ENCODE measurements around the gene HLA-F. TPM values are rescaled to one million over a fixed set of nuclear protein-coding genes. Genes with fewer than 3 reads are reported as not detected.

The HLA-F gene
- total and polyA plus RNA-seq, 4 donors = 2.3 to 12.7 (median 7.9) TPM

DNA sequence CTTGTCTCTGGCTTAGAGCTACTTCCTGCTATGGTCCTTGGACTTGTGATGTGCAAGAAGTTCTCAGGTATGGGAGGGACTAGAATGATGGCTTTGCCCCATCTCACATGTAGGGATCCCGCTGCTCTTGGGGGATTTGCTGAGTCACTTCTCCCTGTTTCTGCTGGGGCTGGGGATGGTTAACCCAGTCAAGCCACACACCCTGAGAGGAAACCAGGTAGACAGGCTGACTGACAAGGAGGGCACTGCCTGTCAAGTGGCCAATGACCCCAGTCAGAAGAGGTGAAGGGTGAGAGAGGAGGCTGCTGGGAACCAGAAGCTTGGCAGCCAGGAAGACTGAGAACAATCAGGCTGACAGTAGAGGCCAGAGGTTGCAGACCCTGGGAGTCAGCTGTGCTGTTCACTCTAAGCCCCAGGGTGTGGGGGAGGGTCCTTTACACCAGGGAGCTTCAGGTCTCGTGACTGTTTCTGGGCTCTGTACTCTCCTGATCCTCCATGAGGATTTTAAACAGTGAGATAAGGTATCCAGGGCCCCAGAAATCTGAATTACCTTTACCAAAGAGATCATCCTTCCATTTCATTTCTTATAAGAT, 34.6 kb downstream of the HLA-F start:
- H3K4me1 ChIP-seq (ENCODE audit: control insufficient read depth, insufficient read depth, low read length) = peaks cover 11% of the 10 kb centered on the region
- no peak overlapping the region for H3K4me3 ChIP-seq (ENCODE audit: low read depth, low read length)
- no peak overlapping the region for H3K27ac ChIP-seq (ENCODE audit: low read depth, low read length)
- peaks cover 38% of the 10 kb centered on the region for H3K27me3 ChIP-seq (ENCODE audit: control insufficient read depth, insufficient read depth, low read length)
- H3K9me3 ChIP-seq (ENCODE audit: control insufficient read depth, insufficient read depth, low read length) = no peaks in the 10 kb centered on the region
- H3K36me3 ChIP-seq (ENCODE audit: control insufficient read depth, insufficient read depth, low read length) = no peaks in the 10 kb centered on the region
- DNase-seq (ENCODE audit: low read depth in 4 of 6, low spot score in 6 of 6) = no peak
- WGBS (ENCODE audit: insufficient coverage) = 0% methylated on average over 1 of the region's 2 CpGs

GRCh38 chr6:29758761-29759160, 35.5 kb downstream of the HLA-F start:
- no peak for DNase-seq (ENCODE audit: low read depth in 4 of 6, low spot score in 6 of 6)

DNA sequence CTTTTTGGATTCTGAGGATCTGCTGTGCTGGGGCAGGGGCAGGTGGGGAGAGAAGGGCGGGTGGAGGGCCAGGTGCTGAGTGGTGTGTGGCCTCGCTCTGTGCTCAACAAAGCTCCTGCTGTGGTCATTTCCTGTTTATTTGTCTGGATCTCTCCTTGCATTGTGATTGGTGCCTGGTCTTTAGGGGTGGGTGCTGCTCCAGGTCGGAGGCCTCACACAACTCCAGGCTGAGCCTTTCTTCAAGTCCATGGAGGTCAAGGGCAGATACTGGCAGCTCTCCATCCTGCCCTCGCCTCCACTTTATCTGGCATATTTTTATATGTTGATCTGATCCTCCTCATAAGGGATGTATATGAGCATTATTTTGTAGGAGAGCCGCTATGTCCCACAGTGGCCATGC, 36.2 kb downstream of the HLA-F start:
- Histone ChIP-seq H3K9me3 (ENCODE audit: control insufficient read depth, insufficient read depth, low read length) (no peaks in the 10 kb centered on the region), H3K27me3 (ENCODE audit: control insufficient read depth, insufficient read depth, low read length) (peaks cover 34% of the 10 kb centered on the region), H3K36me3 (ENCODE audit: control insufficient read depth, insufficient read depth, low read length) (no peaks in the 10 kb centered on the region), H3K4me3 (ENCODE audit: low read depth, low read length) (no peak overlapping the region), H3K27ac (ENCODE audit: low read depth, low read length) (no peak overlapping the region), H3K4me1 (ENCODE audit: control insufficient read depth, insufficient read depth, low read length) (peaks cover 5% of the 10 kb centered on the region)
- DNase-seq (ENCODE audit: low read depth in 4 of 6, low spot score in 6 of 6) = no peak
- 78% methylated on average over 3 of the region's 5 CpGs for WGBS (ENCODE audit: insufficient coverage)

More at GRCh38 chr6:29758761-29759160, 35.5 kb downstream of the HLA-F start:
- H3K36me3 ChIP-seq (ENCODE audit: control insufficient read depth, insufficient read depth, low read length) = no peaks in the 10 kb centered on the region
- peaks cover 34% of the 10 kb centered on the region for H3K27me3 ChIP-seq (ENCODE audit: control insufficient read depth, insufficient read depth, low read length)
- 53% methylated on average over 2 of the region's 2 CpGs for WGBS (ENCODE audit: insufficient coverage)
- no peaks in the 10 kb centered on the region for H3K9me3 ChIP-seq (ENCODE audit: control insufficient read depth, insufficient read depth, low read length)
- no peak overlapping the region for H3K27ac ChIP-seq (ENCODE audit: low read depth, low read length)
- H3K4me1 ChIP-seq (ENCODE audit: control insufficient read depth, insufficient read depth, low read length) = peaks cover 5% of the 10 kb centered on the region
- H3K4me3 ChIP-seq (ENCODE audit: low read depth, low read length) = no peak overlapping the region

DNA sequence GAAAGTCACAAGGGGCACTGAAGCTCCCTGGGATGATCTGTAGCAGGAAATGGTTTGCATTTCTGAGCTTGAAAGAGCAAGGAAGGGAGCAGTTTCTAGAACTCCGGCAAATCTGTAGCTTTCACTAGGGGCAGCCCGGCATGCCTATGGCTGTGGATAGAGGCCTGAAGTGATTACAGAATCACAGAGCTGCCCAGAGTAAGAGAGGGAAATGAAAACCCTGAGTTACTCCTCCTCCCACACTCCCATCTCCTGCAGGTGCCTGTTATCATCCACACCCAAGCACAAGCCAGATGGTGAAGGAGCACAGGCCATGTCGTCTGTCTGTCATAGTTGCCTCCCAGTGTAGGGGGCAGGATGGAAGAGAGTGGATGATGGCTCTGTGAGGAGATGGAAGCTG, 37.1 kb downstream of the HLA-F start:
- no peak for DNase-seq (ENCODE audit: low read depth in 4 of 6, low spot score in 6 of 6)
- Histone ChIP-seq H3K36me3 (ENCODE audit: control insufficient read depth, insufficient read depth, low read length) (no peaks in the 10 kb centered on the region), H3K27ac (ENCODE audit: low read depth, low read length) (no peak overlapping the region), H3K27me3 (ENCODE audit: control insufficient read depth, insufficient read depth, low read length) (peaks cover 26% of the 10 kb centered on the region), H3K4me1 (ENCODE audit: control insufficient read depth, insufficient read depth, low read length) (peaks cover 4% of the 10 kb centered on the region), H3K9me3 (ENCODE audit: control insufficient read depth, insufficient read depth, low read length) (no peaks in the 10 kb centered on the region), H3K4me3 (ENCODE audit: low read depth, low read length) (no peak overlapping the region)
- WGBS (ENCODE audit: insufficient coverage) = no CpG with 5 or more reads among the region's 3 CpGs

DNA sequence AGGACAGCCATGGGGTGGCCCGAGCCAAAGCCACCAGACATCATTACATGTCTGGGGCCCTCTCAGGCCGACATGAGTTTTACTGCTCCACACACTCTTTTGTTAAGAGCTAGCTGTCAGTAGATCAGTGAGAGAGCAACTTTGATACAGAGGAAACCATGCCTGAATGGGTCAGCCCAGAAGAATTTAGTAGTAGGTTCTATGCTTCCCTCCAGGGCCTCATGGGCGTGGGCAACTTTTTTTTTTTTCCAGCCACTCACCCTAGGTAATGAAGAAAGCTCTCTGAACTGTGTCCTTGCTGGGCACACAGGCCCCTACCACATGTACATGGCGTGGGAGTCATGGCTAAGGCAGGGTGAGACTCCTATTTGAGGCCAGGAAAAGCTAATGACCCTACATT, 38.8 kb downstream of the HLA-F start:
- no peak for DNase-seq (ENCODE audit: low read depth in 4 of 6, low spot score in 6 of 6)

GRCh38 chr6:29762781-29763214, 39.6 kb downstream of the HLA-F start:
- Histone ChIP-seq H3K4me1 (ENCODE audit: control insufficient read depth, insufficient read depth, low read length) (no peaks in the 10 kb centered on the region), H3K9me3 (ENCODE audit: control insufficient read depth, insufficient read depth, low read length) (no peaks in the 10 kb centered on the region), H3K27ac (ENCODE audit: low read depth, low read length) (no peak overlapping the region), H3K36me3 (ENCODE audit: control insufficient read depth, insufficient read depth, low read length) (no peaks in the 10 kb centered on the region), H3K27me3 (ENCODE audit: control insufficient read depth, insufficient read depth, low read length) (peaks cover 2% of the 10 kb centered on the region), H3K4me3 (ENCODE audit: low read depth, low read length) (no peak overlapping the region)
- no peak for DNase-seq (ENCODE audit: low read depth in 4 of 6, low spot score in 6 of 6)
- WGBS (ENCODE audit: insufficient coverage) = 29% methylated on average over 2 of the region's 2 CpGs

More for the DNA sequence above, 38.8 kb downstream of the HLA-F start:
- Histone ChIP-seq H3K27me3 (ENCODE audit: control insufficient read depth, insufficient read depth, low read length) (peaks cover 9% of the 10 kb centered on the region), H3K4me3 (ENCODE audit: low read depth, low read length) (no peak overlapping the region), H3K36me3 (ENCODE audit: control insufficient read depth, insufficient read depth, low read length) (no peaks in the 10 kb centered on the region), H3K4me1 (ENCODE audit: control insufficient read depth, insufficient read depth, low read length) (no peaks in the 10 kb centered on the region), H3K27ac (ENCODE audit: low read depth, low read length) (no peak overlapping the region), H3K9me3 (ENCODE audit: control insufficient read depth, insufficient read depth, low read length) (no peaks in the 10 kb centered on the region)
- 60% methylated on average over 1 of the region's 4 CpGs for WGBS (ENCODE audit: insufficient coverage)

DNA sequence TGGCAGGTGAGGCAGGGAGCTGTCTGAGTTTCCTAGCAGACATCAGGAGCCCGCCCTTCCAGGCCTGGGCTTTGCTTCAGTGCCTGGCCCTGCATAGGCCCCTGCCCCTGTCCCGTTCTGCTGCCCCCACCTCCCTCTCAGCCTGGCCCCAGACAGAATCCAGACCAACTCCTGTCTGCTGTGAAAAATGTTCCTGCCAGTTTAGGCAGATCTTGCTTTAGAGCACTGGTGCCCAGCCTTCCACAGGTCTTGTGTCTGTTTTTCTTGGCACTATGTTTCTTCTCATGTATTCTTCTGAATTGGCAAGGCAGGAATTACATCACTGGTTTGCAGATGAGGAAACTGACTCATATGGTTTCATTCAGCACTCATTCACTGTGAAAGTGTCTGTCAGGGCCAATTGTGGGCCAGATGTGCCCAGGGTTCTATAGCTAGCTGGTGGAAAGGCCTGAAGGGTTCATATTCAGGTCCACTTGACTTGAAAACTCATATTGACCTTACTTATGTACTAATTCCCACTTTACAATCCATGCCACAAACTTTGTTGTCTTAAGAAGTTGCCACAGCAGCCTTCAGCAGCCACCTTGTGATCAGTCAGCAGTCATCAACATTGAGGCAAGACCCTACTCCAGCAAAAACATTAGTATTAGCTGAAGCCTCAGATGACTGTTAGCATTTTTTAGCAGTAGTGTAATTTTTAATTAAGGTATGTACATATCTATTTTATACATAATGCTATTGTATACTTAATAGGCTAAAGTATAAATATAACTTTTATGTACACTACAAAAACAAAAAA, 40.5 kb downstream of the HLA-F start:
- no peaks in the 10 kb centered on the region for H3K27me3 ChIP-seq (ENCODE audit: control insufficient read depth, insufficient read depth, low read length)
- no peak for DNase-seq (ENCODE audit: low read depth in 4 of 6, low spot score in 6 of 6)
- 49% methylated on average over 2 of the region's 2 CpGs for WGBS (ENCODE audit: insufficient coverage)
- H3K4me3 ChIP-seq (ENCODE audit: low read depth, low read length) = no peak overlapping the region
- H3K27ac ChIP-seq (ENCODE audit: low read depth, low read length) = no peak overlapping the region
- H3K9me3 ChIP-seq (ENCODE audit: control insufficient read depth, insufficient read depth, low read length) = no peaks in the 10 kb centered on the region
- no peaks in the 10 kb centered on the region for H3K36me3 ChIP-seq (ENCODE audit: control insufficient read depth, insufficient read depth, low read length)
- H3K4me1 ChIP-seq (ENCODE audit: control insufficient read depth, insufficient read depth, low read length) = no peaks in the 10 kb centered on the region

DNA sequence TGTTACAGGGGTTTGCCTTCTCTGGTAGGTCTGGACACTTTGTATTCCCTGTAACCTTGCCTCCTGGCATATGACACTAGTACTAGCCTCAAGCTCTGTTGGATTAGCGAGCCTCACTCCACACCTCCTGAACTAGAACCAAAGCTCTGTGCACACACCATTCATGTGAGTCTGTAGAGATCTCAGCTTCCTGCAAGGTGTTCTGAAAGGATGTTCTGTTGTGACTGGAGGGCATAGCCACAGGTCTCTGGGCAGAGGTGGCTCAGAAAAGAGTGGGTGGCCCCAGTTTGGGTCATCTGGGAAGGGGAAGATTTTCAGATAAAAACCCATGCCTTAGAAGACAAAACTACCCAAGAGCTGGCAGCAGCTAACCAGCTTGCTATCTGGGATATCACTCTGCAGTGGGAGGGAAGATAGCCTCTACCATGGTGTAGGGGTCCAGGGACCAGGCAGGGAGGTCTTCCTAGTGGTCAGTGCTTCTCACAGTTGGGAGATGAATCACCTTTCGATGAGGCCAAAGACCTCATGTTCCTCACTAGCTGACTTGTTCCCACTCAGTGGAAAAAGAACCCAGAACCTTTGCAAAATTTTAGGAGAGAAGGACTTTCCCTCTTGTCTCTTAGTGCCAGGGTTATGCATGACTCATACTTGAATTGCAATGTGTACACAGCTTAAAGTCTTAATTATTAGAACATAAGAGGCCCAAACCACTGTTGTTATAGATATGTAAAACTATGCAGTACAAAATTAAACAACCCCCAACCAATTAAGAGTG, 41.4 kb downstream of the HLA-F start:
- WGBS (ENCODE audit: insufficient coverage) = 100% methylated on average over 1 of the region's 2 CpGs
- no peak overlapping the region for H3K27ac ChIP-seq (ENCODE audit: low read depth, low read length)
- no peaks in the 10 kb centered on the region for H3K27me3 ChIP-seq (ENCODE audit: control insufficient read depth, insufficient read depth, low read length)
- no peak overlapping the region for H3K4me3 ChIP-seq (ENCODE audit: low read depth, low read length)
- no peaks in the 10 kb centered on the region for H3K4me1 ChIP-seq (ENCODE audit: control insufficient read depth, insufficient read depth, low read length)
- DNase-seq (ENCODE audit: low read depth in 4 of 6, low spot score in 6 of 6) = no peak
- H3K36me3 ChIP-seq (ENCODE audit: control insufficient read depth, insufficient read depth, low read length) = no peaks in the 10 kb centered on the region
- H3K9me3 ChIP-seq (ENCODE audit: control insufficient read depth, insufficient read depth, low read length) = no peaks in the 10 kb centered on the region

DNA sequence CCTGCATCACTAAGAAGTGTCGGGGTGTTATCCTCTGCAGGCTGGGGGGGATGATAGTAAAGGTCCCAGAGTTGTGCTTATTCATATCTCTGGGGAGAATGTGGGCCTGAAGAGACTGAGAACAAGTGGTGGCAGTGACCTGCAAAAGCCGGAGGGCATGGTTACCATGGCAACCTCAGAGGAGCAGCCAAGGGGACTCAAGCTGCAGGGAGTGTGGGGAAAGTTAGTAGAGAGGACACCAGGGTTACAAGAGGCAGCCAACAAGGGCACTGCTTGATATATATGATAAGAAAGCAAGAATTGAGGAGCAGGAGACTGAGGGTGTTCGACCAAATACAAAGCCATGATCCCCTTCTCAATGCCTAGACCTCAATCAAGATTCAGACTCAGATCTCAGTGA, 46.1 kb downstream of the HLA-F start:
- no peaks in the 10 kb centered on the region for H3K4me1 ChIP-seq (ENCODE audit: control insufficient read depth, insufficient read depth, low read length)
- H3K36me3 ChIP-seq (ENCODE audit: control insufficient read depth, insufficient read depth, low read length) = no peaks in the 10 kb centered on the region
- no peak overlapping the region for H3K27ac ChIP-seq (ENCODE audit: low read depth, low read length)
- DNase-seq (ENCODE audit: low read depth in 4 of 6, low spot score in 6 of 6) = peak in 1 of 6 donors; percentile 18
- WGBS (ENCODE audit: insufficient coverage) = 22% methylated on average over 2 of the region's 3 CpGs
- no peaks in the 10 kb centered on the region for H3K27me3 ChIP-seq (ENCODE audit: control insufficient read depth, insufficient read depth, low read length)
- H3K9me3 ChIP-seq (ENCODE audit: control insufficient read depth, insufficient read depth, low read length) = no peaks in the 10 kb centered on the region
- H3K4me3 ChIP-seq (ENCODE audit: low read depth, low read length) = no peak overlapping the region
